ENCODE data around the gene HBE1.
"Not testable (repeated sequence)": the region's sequence is repeated elsewhere in the genome, so short reads cannot be mapped to it uniquely, and the experiment has no call there.

HBE1 gene

DNA sequence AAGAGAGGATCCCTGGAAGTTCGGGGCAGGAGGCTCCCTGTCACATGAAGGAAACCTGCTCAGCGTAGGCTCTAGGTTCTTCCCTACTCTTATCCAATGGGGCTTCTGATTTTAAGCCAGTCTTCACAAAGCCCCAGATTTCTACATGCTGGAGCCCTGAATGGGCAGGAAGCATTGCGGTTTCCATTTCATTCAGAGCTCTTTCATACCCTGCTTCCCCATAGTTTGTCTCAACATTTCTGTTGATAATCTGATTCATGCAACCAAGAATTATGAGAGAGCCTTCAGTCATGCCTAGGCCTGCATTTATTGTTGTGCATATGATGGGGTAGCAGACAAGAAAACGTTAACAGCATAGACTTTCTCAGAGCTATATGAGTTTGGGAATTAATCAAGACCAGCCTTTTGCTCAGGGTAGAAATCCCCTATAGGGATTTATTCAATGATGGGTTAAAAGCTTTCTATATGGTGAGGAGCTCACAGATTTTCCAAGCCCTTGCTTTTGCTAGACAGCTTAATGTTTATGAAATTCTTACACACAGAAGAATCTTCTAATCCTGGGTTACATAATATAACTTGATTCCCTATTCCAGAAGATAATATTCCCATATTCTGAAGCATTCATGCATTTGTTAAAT is 16.1 kb upstream of the HBE1 start:
- no peak for DNase-seq

DNA sequence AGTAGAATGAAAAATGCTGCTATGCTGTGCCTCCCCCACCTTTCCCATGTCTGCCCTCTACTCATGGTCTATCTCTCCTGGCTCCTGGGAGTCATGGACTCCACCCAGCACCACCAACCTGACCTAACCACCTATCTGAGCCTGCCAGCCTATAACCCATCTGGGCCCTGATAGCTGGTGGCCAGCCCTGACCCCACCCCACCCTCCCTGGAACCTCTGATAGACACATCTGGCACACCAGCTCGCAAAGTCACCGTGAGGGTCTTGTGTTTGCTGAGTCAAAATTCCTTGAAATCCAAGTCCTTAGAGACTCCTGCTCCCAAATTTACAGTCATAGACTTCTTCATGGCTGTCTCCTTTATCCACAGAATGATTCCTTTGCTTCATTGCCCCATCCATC is 14.9 kb upstream of the HBE1 start:
- DNase-seq, result no peak

DNA sequence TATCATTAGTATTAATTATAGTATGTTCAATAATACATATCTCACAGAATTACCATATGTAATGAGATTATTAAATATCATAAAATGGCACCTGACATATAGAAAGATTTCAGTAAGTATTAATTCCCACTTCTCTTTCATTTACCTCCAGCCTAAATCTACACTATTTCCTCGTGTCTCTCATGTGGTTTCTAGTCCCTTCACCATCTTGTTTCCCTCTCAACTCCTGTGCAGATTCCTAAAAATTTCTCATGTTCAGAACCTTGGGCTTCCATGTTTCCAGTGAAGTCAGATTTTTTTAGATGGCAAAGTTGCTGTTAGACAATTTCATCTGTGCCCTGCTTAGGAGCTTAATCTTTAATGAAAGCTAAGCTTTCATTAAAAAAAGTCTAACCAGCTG is 14.1 kb upstream of the HBE1 start:
- DNase-seq, result no peak

DNA sequence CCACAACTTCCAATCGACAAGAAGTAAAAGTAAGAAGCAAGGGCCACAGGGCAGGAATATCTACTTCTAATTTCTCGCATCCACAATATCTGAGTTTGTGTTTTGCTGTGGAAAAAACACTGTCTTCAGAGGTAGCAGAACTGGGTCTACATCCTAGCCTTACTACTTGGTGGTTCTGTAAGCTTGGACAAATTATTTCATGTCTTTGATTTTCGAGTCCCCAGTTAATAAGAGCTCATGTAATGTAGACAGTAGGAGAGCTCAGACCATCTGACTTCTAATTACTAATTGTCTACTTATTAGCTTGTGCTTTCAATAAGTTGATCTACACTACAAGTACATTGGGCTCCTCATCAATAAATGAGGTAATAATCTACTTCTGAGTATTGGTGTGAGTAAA is 13.3 kb upstream of the HBE1 start:
- no peak for DNase-seq

DNA sequence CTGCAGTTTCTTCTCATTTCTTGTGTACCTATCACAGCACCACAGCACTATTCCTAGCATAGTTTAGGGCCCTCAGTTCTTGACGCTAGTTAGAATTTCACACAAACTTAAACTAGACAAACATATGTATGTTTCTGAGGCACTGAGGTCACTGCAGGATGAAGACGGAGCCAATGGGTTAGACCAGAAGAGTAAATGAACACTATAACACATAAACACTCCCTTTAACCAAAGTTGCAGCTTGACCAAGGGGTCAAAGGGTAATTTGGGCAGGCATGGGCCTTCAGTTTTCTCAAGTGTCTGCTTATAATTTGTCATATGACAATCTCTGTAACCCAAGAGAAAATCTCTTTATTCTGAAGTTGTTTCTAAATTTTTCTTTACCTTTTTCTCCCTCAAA is 12.9 kb upstream of the HBE1 start:
- no peak for DNase-seq

DNA sequence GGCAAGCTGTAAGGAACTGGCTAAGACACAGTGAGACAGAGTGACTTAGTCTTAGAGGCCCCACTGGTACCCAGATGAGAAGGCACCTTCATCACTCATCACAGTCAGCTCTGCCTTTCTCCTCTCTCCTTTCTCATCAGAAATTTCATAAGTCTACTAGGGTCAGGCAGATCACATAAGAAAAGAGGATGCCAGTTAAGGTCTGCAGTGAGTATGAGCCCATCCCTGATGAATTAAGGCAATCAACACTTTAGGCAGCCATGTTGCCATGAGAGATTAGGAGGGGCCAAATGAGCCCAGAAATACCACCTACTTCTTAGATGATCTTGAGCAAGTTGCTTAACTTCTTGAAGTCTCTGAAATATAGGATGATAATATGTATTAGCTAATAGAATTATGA is 11.9 kb upstream of the HBE1 start:
- DNase-seq, result no peak

DNA sequence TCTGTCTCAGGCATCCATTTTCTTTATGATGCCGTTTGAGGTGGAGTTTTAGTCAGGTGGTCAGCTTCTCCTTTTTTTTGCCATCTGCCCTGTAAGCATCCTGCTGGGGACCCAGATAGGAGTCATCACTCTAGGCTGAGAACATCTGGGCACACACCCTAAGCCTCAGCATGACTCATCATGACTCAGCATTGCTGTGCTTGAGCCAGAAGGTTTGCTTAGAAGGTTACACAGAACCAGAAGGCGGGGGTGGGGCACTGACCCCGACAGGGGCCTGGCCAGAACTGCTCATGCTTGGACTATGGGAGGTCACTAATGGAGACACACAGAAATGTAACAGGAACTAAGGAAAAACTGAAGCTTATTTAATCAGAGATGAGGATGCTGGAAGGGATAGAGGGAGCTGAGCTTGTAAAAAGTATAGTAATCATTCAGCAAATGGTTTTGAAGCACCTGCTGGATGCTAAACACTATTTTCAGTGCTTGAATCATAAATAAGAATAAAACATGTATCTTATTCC is 10.9 kb upstream of the HBE1 start:
- DNase-seq, result peak in 5 of 56 donors; percentile 3 to 53 (median 7)

DNA sequence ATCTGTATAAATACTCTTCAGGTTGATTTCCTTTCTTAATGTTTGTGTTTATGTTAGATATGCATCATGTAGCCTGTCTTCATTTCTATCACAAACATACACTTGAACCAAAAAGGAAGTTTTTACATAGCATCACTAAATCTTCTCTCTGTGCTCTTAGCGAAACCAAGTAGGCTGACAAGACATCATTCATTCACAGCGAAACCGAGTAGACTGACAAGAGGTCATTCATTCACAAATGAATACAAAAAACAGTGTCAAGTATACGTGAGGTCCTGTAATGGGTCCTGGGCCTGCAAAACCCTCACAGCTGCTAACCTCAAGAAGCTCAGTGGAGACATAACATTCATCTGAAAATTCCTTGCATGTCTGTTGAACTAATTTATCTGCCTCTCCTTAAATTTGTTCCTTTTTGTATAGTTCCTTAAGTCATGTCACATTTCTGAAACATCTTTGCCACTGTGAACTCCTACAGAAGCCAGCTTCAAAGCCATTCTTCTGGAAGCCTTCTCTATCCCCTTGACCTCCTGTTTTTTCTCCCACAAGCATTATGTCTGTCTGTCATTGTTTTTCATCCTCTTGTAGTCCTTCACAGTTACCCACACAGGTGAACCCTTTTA is 9.8 kb upstream of the HBE1 start:
- DNase-seq, result no peak

DNA sequence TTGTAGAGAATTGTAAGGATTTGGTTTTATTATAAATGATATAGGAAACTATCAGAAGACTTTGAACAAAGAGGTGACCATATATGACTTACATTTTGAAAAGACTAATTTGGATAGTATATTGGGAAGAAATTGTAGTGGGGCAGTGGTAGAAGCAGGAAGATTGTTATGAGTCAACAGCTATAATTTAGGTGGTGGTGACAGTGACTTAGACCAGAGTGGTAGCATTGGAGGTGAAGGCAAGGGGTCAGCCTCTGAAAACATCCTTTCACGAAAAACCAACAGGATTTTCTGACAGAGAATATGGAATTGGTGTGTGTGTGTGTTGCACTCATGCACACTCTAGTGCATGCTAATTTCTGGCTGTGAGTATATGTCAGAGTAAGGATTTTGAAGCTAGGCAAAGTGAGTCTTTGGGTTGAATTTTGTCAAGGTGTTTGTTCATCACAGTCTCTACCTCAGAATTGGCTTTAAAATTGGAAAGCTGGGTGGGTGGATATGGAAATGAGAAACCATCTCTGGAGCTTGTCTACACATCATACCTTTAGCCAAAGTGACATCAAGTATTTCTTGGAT is 8.2 kb upstream of the HBE1 start:
- DNase-seq, result no peak

DNA sequence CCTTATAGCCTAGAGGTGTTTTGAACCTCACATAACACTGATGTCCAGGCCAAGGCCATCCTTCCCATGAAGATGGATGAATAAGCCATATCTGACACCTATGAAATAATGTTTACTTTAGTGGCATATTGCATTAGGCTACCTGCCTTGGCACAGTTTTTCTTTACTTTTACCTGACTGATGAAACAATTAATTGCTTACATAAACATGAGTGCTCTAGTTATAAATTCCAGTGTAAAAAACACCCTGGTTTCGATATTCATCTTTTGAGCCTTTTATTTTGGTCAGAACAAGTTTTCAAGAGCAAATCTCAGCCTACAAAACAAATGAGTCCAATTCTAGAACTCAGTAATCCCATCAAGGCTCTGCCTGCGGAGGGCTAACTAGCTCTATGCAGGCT is 7.0 kb upstream of the HBE1 start:
- DNase-seq, result no peak

DNA sequence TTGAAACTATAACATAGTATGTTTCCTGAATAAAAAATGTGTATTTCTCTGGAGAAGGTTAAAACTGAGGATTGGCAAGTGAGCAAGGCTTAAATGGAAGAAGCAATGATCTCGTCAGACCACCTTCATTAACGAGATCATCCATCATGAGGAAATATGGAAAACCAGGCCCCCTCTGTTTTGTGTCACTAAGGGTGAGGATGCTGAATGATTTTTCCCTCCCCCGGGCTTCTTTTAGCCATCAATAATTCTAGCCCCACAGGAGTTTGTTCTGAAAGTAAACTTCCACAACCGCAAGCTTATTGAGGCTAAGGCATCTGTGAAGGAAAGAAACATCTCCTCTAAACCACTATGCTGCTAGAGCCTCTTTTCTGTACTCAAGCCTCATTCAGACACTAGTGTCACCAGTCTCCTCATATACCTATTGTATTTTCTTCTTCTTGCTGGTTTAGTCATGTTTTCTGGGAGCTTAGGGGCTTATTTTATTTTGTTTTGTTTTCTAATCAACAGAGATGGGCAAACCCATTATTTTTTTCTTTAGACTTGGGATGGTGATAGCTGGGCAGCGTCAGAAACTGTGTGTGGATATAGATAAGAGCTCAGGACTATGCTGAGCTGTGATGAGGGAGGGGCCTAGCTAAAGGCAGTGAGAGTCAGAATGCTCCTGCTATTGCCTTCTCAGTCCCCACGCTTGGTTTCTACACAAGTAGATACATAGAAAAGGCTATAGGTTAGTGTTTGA is 5.8 kb upstream of the HBE1 start:
- DNase-seq, result no peak

DNA sequence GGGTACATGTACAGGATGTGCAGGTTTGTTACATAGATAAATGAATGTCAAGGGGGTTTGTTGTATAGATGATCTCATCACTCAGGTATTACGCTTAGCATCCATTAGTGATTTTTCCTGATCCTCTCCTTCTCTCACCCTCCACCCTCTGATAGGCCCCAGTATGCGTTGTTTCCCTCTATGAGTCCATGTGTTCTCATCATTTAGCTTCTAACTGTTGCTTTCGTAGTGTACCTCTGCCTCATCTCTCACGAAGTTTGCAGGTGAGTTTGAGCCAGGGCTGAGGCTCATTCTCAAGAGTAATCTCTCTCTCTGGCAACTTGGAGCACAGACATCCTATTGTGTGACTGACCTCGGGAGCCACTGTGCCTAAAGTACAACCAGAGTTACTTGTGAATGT is 4.7 kb upstream of the HBE1 start:
- DNase-seq, result no peak

DNA sequence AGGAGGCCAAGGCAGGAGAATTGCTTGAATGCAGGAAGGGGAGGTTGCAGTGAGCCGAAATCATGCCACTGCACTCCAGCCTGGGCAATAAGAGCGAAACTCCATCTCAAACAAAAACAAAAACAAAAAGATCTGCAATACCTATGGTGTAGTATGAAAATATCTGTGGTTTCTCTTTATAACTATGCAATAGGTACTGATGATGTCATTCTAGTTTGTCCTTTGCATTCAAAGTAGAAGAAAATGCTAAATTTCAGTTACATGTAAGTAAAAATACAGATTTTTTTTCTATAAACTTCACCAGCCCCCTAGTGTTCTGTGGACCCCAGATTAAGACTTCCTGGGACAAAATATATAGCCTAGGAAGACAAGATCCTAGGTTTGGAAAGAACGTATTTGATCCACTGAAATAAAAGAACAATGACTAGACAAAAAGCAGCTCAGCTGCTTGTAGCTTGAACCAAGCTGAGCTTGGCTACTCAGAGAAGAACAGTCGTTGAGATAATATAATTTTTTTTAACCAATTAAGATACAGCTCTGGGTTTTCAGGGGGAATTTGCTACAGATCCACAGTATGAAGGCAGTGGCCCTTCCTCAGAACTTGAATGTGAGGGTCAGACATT is 2.8 kb upstream of the HBE1 start:
- DNase-seq, result no peak

DNA sequence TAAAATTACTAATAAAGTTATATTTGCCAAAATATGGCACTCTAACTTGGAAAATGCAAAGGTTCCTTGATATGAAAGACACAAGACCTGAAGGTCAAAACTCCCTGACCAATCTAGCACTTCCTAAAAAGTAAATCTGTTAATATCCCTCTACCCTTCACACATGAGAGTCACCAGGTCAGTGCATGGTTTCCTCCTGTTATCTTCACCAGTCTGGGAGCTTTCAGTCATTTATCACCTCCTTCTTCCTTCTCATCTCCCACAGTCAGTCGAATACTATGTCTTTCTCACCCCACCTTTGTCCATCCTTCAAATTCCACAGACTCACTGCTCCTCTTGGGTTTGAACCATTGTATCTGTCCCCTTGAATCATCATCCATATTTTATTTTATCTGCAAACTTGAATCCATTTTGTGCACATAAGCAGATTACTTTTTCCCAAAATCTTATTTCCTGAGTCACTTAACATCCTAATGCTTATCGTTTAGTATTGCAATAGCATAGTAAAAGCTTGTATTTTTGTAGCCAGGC is 2.6 kb downstream of the HBE1 start:
- DNase-seq, result no peak

DNA sequence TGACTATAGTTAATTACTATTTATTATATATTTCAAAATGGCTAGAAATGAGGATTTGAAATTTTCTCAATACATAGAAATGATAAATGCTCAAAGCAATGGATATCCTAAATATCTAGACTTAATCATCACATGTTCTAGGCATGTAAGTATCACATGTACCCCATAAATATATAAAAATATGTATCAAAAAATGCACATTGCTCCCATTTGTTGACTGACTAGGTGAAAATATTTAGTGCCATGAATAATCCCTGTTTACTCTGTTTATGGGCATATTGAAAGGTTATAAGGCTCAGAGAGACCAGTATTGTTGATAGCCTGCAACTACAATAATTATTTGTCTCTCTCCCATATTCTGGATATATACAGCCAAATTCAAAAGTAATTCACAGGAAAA is 3.1 kb downstream of the HBE1 start:
- no peak for DNase-seq

DNA sequence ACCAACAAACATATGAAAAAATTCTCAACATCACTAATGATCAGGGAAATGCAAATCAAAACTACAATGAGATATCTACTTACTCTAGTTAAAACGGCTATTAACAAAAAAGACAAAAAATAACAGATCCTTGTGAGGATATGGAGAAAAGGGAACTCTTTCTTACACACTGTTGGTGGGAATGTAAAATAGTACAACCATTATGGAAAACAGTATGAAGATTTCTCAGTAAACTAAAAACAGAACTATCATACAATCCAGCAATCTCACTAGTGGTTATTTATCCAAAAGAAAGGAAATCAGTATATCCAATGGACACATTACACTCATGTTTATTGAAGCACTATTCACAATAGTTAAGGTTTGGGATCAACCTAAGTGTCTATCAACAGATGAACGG is 3.9 kb downstream of the HBE1 start:
- DNase-seq, result no peak

DNA sequence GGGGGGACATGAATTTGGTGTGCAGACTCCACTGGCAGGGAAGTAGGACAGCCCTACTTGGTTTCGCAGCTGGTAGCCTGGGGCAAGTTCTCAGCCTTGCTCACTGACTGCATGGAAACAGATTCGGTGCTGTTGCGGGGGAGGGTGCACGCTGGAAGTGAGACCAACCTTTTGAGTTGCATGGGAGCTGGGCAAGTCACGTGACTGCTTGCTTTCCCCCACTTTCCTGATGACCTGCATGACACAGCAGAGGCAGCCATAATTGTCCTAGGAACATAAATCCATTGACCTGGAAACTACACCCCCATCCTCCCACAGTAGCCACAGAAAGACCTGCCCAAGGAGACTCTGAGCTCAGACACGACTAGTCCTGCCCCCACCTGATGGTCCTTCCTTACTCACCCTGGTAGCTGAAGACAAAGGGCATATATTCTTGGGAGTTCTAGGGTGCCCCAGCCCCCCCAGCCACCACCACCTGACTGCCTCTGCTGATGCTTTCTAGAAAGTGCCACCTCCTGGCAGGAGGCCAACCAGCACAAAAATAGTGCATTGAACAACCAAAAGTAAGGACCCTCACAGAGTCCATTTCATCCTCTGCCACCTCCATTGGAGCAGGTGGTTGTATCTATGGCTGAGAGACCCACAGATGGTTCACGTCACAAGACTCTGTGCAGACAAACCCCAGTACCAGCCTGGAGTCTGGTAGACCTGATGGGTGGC is 11.0 kb downstream of the HBE1 start:
- DNase-seq, result no peak

DNA sequence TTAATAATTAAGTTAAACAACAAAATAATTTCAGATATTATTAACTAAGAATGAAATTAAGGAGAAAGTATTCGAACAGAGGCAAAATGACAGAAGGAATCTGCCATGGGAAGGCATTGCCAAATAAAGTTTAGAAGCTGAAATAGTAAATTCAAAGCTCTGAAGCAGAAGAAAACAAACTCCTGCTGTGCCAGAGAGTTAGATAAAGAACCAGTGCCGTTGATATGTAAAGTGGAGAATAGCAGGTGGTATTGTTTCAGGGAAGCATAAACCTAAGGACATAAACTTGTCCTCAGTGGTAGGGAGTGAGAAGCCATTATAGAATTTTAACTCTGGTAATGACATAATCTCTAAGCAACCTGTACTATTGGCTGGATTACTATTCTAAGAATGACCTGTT is 12.4 kb downstream of the HBE1 start:
- DNase-seq, result no peak

DNA sequence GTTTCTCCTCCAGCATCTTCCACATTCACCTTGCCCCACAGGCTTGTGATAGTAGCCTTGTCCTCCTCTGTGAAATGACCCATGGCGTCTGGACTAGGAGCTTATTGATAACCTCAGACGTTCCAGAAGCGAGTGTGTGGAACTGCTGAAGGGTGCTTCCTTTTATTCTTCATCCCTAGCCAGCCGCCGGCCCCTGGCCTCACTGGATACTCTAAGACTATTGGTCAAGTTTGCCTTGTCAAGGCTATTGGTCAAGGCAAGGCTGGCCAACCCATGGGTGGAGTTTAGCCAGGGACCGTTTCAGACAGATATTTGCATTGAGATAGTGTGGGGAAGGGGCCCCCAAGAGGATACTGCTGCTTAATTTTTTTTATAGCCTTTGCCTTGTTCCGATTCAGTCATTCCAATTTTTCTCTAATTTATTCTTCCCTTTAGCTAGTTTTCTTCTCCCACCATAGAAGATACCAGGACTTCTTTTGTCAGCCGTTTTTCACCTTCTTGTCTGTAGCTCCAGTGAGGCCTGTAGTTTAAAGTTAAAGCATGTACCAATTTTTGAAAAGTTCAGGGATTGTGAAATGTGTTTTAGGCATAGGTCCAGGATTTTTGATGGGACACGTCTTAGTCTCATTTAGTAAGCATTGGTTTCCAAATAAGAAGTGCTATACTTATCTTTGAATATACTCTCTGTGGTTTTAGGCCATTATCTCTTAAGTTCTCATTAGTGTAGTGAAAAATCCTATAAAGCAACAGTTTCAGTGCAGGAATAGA is 14.9 kb downstream of the HBE1 start, which contains the start of gene HBG2:
HBG2 (minus strand) TSS at position 136 of the 768 bp plus-strand sequence; CDS start at position 83, 53 bp downstream.
- not testable (repeated sequence) for DNase-seq

DNA sequence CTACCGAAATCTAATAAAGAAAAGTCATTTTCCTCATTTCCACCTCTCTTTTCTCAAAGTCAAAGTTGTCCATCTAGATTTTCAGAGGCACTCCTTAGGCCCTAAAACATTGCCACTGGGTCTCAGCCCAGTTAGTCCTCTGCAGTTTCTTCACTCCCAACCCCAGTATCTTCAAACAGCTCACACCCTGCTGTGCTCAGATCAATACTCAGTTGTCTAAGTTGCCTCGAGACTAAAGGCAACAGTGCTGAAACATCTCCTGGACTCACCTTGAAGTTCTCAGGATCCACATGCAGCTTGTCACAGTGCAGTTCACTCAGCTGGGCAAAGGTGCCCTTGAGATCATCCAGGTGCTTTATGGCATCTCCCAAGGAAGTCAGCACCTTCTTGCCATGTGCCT is 15.7 kb downstream of the HBE1 start:
- not testable (repeated sequence) for DNase-seq

Measured in nucleus accumbens (tissue), 56 donors.